ENCODE measurements around the gene KDM6A. TPM values are rescaled to one million over a fixed set of nuclear protein-coding genes. Genes with fewer than 3 reads are reported as not detected.
"Not testable (repeated sequence)": the region's sequence is repeated elsewhere in the genome, so short reads cannot be mapped to it uniquely, and the experiment has no call there.

Gene KDM6A
- total RNA-seq, 6 donors from 2014 or later = 19.9 to 62.0 (median 26.6) TPM

- 48 to 55% methylated on average over 4 of the region's 4 CpGs for WGBS, 2 donors
- Histone ChIP-seq H3K27me3 (no peaks in the 10 kb centered on the region), H3K4me1 (peaks cover 0 to 46% (median 2%) of the 10 kb centered on the region in 4 donors), H3K4me3 (no peak overlapping the region), H3K36me3 (no peaks in the 10 kb centered on the region), H3K9me3 (no peaks in the 10 kb centered on the region), H3K27ac (no peak overlapping the region)
- TF ChIP-seq CTCF (IDR thresholded peaks at IDR 0.05) = no peak
- no peak for TF ChIP-seq POLR2AphosphoS5 (IDR thresholded peaks at IDR 0.05)
- TF ChIP-seq POLR2A (IDR thresholded peaks at IDR 0.05) = no peak
- TF ChIP-seq EP300 (IDR thresholded peaks at IDR 0.05) = no peak
- no peak for DNase-seq
- no peak for ATAC-seq (ENCODE audit: low FRiP score in 2 of 2)
Observed at GRCh38 chrX:44884944-44885343, 12.0 kb downstream of the KDM6A start.

GRCh38 chrX:44889824-44890223 is 16.8 kb downstream of the KDM6A start:
- no peak overlapping the region for H3K27ac ChIP-seq
- WGBS, 2 donors = 59 to 60% methylated on average over 1 of the region's 1 CpG
- H3K27me3 ChIP-seq = no peaks in the 10 kb centered on the region
- TF ChIP-seq POLR2A (IDR thresholded peaks at IDR 0.05) (no peak), EP300 (IDR thresholded peaks at IDR 0.05) (no peak)
- no peak overlapping the region for H3K4me3 ChIP-seq
- H3K4me1 ChIP-seq = peaks cover 0 to 29% (median 7%) of the 10 kb centered on the region in 4 donors
- no peak for DNase-seq
- H3K9me3 ChIP-seq = no peaks in the 10 kb centered on the region
- no peak for ATAC-seq (ENCODE audit: low FRiP score in 2 of 2)
- H3K36me3 ChIP-seq = no peaks in the 10 kb centered on the region

- DNase-seq (no peak), ATAC-seq (ENCODE audit: low FRiP score in 2 of 2) (no peak)
- Histone ChIP-seq H3K4me3 (no peak overlapping the region), H3K36me3 (no peaks in the 10 kb centered on the region), H3K27ac (no peak overlapping the region), H3K9me3 (no peaks in the 10 kb centered on the region), H3K4me1 (peaks cover 0 to 29% (median 7%) of the 10 kb centered on the region in 4 donors), H3K27me3 (no peaks in the 10 kb centered on the region)
- 31 to 40% methylated on average over 3 of the region's 3 CpGs for WGBS, 2 donors
- TF ChIP-seq POLR2A (IDR thresholded peaks at IDR 0.05) (no peak), CTCF (IDR thresholded peaks at IDR 0.05) (no peak), POLR2AphosphoS5 (IDR thresholded peaks at IDR 0.05) (no peak), EP300 (IDR thresholded peaks at IDR 0.05) (no peak)
Observed at GRCh38 chrX:44890247-44890646, 17.3 kb downstream of the KDM6A start.

GRCh38 chrX:44890687-44891086 is 17.7 kb downstream of the KDM6A start:
- H3K4me3 ChIP-seq; ATAC-seq (ENCODE audit: low FRiP score in 2 of 2); H3K27ac ChIP-seq; H3K9me3 ChIP-seq; DNase-seq; H3K27me3 ChIP-seq; H3K36me3 ChIP-seq: not testable (repeated sequence)
- H3K4me1 ChIP-seq = peaks cover 0 to 29% (median 7%) of the 10 kb centered on the region in 4 donors
- WGBS, 2 donors = 68 to 70% methylated on average over 5 to 10 of the region's 10 CpGs

GRCh38 chrX:44891642-44892041 is 18.7 kb downstream of the KDM6A start:
- no peak for ATAC-seq (ENCODE audit: low FRiP score in 2 of 2)
- peaks cover 0 to 29% (median 7%) of the 10 kb centered on the region in 4 donors for H3K4me1 ChIP-seq
- no peak for DNase-seq

More at GRCh38 chrX:44891642-44892041, 18.7 kb downstream of the KDM6A start:
- no peaks in the 10 kb centered on the region for H3K9me3 ChIP-seq
- no peak overlapping the region for H3K27ac ChIP-seq
- no peaks in the 10 kb centered on the region for H3K27me3 ChIP-seq
- no peak overlapping the region for H3K4me3 ChIP-seq
- no peaks in the 10 kb centered on the region for H3K36me3 ChIP-seq
- 64 to 84% methylated on average over 6 of the region's 6 CpGs for WGBS, 2 donors
- no peak for TF ChIP-seq CTCF (IDR thresholded peaks at IDR 0.05)

All from upper lobe of left lung (tissue), 6 donors.